CD4-positive, alpha-beta memory T cell (primary cell): ENCODE data around the gene CDKN2A. TPM values are rescaled to one million over a fixed set of nuclear protein-coding genes. Genes with fewer than 3 reads are reported as not detected.

ENCODE experiments used
- CTCF ChIA-PET: fragments of 350-600 bp; sonication (Branson Sonifier 250); formaldehyde crosslinking; loops from one replicate; lab custom pipeline; 2021; ENCODE audit warnings: inconsistent platforms; ENCODE audit not compliant: partially characterized antibody; lab: Charles Lee
- POLR2A ChIA-PET: fragments of 350-600 bp; sonication (Branson Sonifier 250); formaldehyde crosslinking; loops from one replicate; lab custom pipeline; 2021; ENCODE audit not compliant: partially characterized antibody; lab: Charles Lee
- DNase-seq, 5 donors: peaks; one replicate each; pipeline versions ENCODE4 v3.0.0 to v3.0.0-alpha.2; 2020 to 2022; ENCODE audit warnings: mixed read lengths in 1 of 5
- H3K27ac ChIP-seq: one replicate; pipeline ENCODE4 v1.7.0; 2013; ENCODE audit warnings: low read depth, low read length
- H3K27me3 ChIP-seq: 2 replicates; pipeline ENCODE4 v1.7.0; 2013; ENCODE audit warnings: mild to moderate bottlenecking, low read length, moderate library complexity; ENCODE audit not compliant: insufficient read depth
- H3K36me3 ChIP-seq: 2 replicates; pipeline ENCODE4 v1.7.0; 2013; ENCODE audit warnings: mild to moderate bottlenecking, low read length, moderate library complexity; ENCODE audit not compliant: insufficient read depth
- H3K4me1 ChIP-seq: 2 replicates; pipeline ENCODE4 v1.7.0; 2013; ENCODE audit warnings: mild to moderate bottlenecking, low read length, moderate library complexity; ENCODE audit not compliant: insufficient read depth
- H3K4me3 ChIP-seq, 2 donors: one replicate each; pipeline ENCODE4 v1.7.0; 2013; ENCODE audit warnings: low read length in 2 of 2, mild to moderate bottlenecking in 1 of 2
- H3K9me3 ChIP-seq, 2 donors: one replicate each; pipeline ENCODE4 v1.7.0; 2013; ENCODE audit warnings: low read length in 2 of 2, control low read depth in 1 of 2; ENCODE audit not compliant: control insufficient read depth in 1 of 2
- H3K27ac Mint-ChIP-seq, 7 donors: one replicate each; pipeline ENCODE4 v1.8.0; 2020 to 2021; ENCODE audit warnings: mixed read lengths in 7 of 7, mild to moderate bottlenecking in 6 of 7, inconsistent platforms in 3 of 7, moderate library complexity in 3 of 7
- H3K27me3 Mint-ChIP-seq, 2 donors: one replicate each; pipeline ENCODE4 v1.8.0; 2020 to 2021; ENCODE audit warnings: mixed read lengths in 2 of 2
- H3K36me3 Mint-ChIP-seq, 2 donors: one replicate each; pipeline ENCODE4 v1.8.0; 2020 to 2021; ENCODE audit warnings: mixed read lengths in 2 of 2, inconsistent platforms in 1 of 2, mild to moderate bottlenecking in 1 of 2
- H3K4me1 Mint-ChIP-seq, 4 donors: one replicate each; pipeline ENCODE4 v1.8.0; 2020 to 2021; ENCODE audit warnings: mixed read lengths in 4 of 4, mild to moderate bottlenecking in 1 of 4
- H3K4me3 Mint-ChIP-seq, 8 donors: one replicate each; pipeline ENCODE4 v1.8.0; 2020 to 2021; ENCODE audit warnings: mixed read lengths in 8 of 8, mild to moderate bottlenecking in 7 of 8, moderate library complexity in 6 of 8, inconsistent platforms in 3 of 8
- H3K9me3 Mint-ChIP-seq, 8 donors: one replicate each; pipeline ENCODE4 v1.8.0; 2020 to 2021; ENCODE audit warnings: mixed read lengths in 8 of 8, mild to moderate bottlenecking in 5 of 8, inconsistent platforms in 3 of 8, moderate library complexity in 1 of 8
- intact Hi-C: fragments of 100-400 bp; cut with micrococcal nuclease; formaldehyde crosslinking; loops from one replicate; pipeline ENCODE4 v1.15.1; 2023
- polyA plus RNA-seq, 2 donors: library from polyadenylated mRNA; unstranded; fragments of 300-500 nt; fragmentation: Illumina TruSeq; gene quantifications; one replicate each; pipeline ENCODE4 v1.2.3, GENCODE V29; 2021
- total RNA-seq, 2 experiments: library from RNA; stranded (reverse); gene quantifications; one replicate each; pipeline ENCODE4 v1.2.3, GENCODE V29; 2021

The CDKN2A gene
- total and polyA plus RNA-seq, 4 experiments from 2014 or later, result 5.4 to 7.0 (median 6.2) TPM

DNA sequence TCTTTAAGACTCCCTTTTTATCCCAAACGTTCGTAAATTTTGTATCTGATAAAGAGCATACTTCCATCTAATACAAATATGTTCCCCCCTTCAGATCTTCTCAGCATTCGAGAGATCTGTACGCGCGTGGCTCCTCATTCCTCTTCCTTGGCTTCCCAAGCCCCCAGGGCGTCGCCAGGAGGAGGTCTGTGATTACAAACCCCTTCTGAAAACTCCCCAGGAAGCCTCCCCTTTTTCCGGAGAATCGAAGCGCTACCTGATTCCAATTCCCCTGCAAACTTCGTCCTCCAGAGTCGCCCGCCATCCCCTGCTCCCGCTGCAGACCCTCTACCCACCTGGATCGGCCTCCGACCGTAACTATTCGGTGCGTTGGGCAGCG lies 19.9 kb downstream of the CDKN2A start:
- Mint-ChIP-seq H3K27ac (peak overlapping the region in 3 of 7 donors; percentile 64 to 78 (median 68)), H3K4me3 (peak overlapping the region; percentile 62 to 86 (median 80)), H3K27me3 (peaks cover 72 to 79% of the 10 kb centered on the region in 2 donors), H3K9me3 (peaks cover 2 to 32% (median 18%) of the 10 kb centered on the region in 8 donors), H3K4me1 (peaks cover 14 to 28% (median 19%) of the 10 kb centered on the region in 4 donors), H3K36me3 (peaks cover under 1 to 4% of the 10 kb centered on the region in 2 donors)
- Histone ChIP-seq H3K27ac (no peak overlapping the region), H3K36me3 (no peaks in the 10 kb centered on the region), H3K4me3 (peak overlapping the region in 1 of 2 donors; percentile 48), H3K9me3 (no peaks in the 10 kb centered on the region), H3K4me1 (peaks cover 24% of the 10 kb centered on the region), H3K27me3 (peaks cover 83% of the 10 kb centered on the region)
- ChIA-PET POLR2A (no interaction called here), CTCF (interaction anchor here (1.2 kb wide), 1 partner anchor 34 kb away, joined by 3 read pairs; no protein-coding TSS in a partner anchor)
- DNase-seq, result peak in 1 of 5 donors; percentile 33
- intact Hi-C loops, result loop anchor here (2.0 kb wide), 1 partner anchor 20 kb away; the partner anchor contains the start of genes CDKN2A and CDKN2B-AS1

DNA sequence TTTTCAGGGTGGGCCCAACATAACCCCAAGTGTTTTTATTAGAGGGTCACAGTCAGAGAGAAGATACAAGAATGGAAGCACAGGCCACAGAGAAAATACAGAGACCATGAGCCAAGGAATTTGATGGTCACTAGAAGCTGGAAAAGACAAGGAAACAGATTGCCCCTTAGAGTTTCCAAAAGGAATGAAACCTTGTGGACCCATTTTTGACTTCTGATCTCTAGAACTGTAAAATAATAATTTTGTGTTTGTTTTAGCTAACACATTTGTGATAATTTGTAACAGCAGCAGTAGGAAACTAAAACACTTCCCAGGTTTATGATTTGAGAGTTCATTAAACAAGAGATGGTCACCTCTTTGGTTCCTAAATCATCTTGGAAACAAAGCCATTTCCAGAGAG lies 21.8 kb downstream of the CDKN2A start:
- Histone ChIP-seq H3K27ac (no peak overlapping the region), H3K9me3 (no peaks in the 10 kb centered on the region), H3K27me3 (peaks cover 88% of the 10 kb centered on the region), H3K36me3 (no peaks in the 10 kb centered on the region), H3K4me3 (no peak overlapping the region), H3K4me1 (peaks cover 32% of the 10 kb centered on the region)
- peaks cover 5 to 11% of the 10 kb centered on the region in 2 donors for H3K36me3 Mint-ChIP-seq
- H3K9me3 Mint-ChIP-seq, result peaks cover 2 to 49% (median 36%) of the 10 kb centered on the region in 8 donors
- ChIA-PET POLR2A (interaction anchor here (1.5 kb wide), 1 partner anchor 37 kb away, joined by 5 read pairs; the partner anchor contains the start of gene CDKN2B), CTCF (interaction anchor here (5.1 kb wide), 1 partner anchor 36 kb away, joined by 39 read pairs; the partner anchor contains the start of gene CDKN2B)
- H3K27me3 Mint-ChIP-seq, result peaks cover 75 to 84% of the 10 kb centered on the region in 2 donors
- intact Hi-C loops, result no loop called here
- peaks cover 16 to 42% (median 27%) of the 10 kb centered on the region in 4 donors for H3K4me1 Mint-ChIP-seq
- H3K4me3 Mint-ChIP-seq, result no peak overlapping the region
- no peak for DNase-seq
- peak overlapping the region in 2 of 7 donors; percentile 17 to 68 for H3K27ac Mint-ChIP-seq

- intact Hi-C loops, result no loop called here
- ChIA-PET CTCF (interaction anchor here (0.9 to 5.1 kb wide), 4 partner anchors 20 to 776 kb away, joined by 3 to 39 read pairs (median 4); partner anchors contain the start of gene CDKN2B), POLR2A (interaction anchor here (1.0 to 1.9 kb wide), 4 partner anchors 9 to 37 kb away, joined by 3 to 6 read pairs (median 4); partner anchors contain the start of genes CDKN2B and CDKN2B-AS1)
- Mint-ChIP-seq H3K4me1 (peaks cover 18 to 50% (median 30%) of the 10 kb centered on the region in 4 donors), H3K27me3 (peaks cover 76 to 85% of the 10 kb centered on the region in 2 donors), H3K27ac (peak overlapping the region in 4 of 7 donors; percentile 19 to 81 (median 62)), H3K36me3 (peaks cover 8 to 11% of the 10 kb centered on the region in 2 donors), H3K4me3 (peak overlapping the region in 4 of 8 donors; percentile 6 to 42 (median 12)), H3K9me3 (peaks cover 2 to 54% (median 43%) of the 10 kb centered on the region in 8 donors)
- no peak overlapping the region for H3K27ac ChIP-seq
- peaks cover 86% of the 10 kb centered on the region for H3K27me3 ChIP-seq
- no peak overlapping the region for H3K4me3 ChIP-seq
- no peak for DNase-seq
- H3K9me3 ChIP-seq, result no peaks in the 10 kb centered on the region
- H3K4me1 ChIP-seq, result peaks cover 29% of the 10 kb centered on the region
- H3K36me3 ChIP-seq, result no peaks in the 10 kb centered on the region
These were observed 23.2 kb downstream of the CDKN2A start for GRCh38 chr9:21970800-21971640.

DNA sequence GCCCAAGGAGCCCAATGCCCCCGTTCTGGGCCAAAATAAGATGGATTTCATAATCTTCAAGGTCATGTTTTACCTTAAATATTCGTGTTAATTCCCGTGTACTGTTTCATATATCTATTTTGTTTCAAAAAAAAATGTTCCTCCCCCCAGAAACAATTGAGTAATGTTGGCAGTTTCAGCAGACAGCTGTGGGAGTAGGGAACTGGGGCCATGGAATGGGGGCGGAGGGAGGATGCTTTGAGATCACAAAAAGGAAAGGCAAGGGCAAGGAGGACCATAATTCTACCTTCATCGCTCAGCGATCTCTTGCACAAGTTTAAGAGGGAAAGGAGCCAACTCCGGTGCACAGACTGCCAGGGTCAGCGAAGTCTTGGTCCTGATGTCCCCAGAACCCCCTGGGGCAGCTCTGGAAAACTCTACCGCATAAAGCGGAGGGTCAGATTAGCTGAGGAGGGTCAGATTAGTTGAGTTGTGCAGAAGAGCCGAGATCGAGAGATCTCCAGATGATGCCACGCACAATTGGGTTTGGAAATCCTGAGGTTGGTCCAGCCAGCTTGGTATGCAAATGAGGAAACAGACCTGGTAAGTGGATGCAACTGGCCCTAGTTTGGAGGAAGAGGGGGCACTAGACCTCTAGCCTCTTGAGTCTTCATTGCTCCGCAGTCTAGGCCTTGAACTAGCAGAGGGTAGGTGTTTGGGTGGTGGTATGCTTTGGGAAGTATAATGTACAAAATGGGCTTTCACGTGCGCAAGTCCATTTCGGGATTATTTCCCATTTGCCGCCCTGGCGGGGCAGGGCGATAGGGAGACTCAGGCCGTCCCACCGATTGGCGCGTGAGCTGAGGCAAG lies 24.0 kb downstream of the CDKN2A start:
- ChIA-PET POLR2A (interaction anchor here (1.3 to 1.9 kb wide), 3 partner anchors 10 to 38 kb away, joined by 3 to 6 read pairs (median 4); partner anchors contain the start of gene CDKN2B), CTCF (interaction anchor here (1.0 to 5.1 kb wide), 3 partner anchors 21 to 115 kb away, joined by 3 to 39 read pairs (median 4); partner anchors contain the start of gene CDKN2B)
- Histone ChIP-seq H3K9me3 (no peaks in the 10 kb centered on the region), H3K27ac (no peak overlapping the region), H3K27me3 (peaks cover 86% of the 10 kb centered on the region), H3K4me1 (peaks cover 29% of the 10 kb centered on the region), H3K36me3 (no peaks in the 10 kb centered on the region), H3K4me3 (no peak overlapping the region)
- peaks cover 20 to 50% (median 33%) of the 10 kb centered on the region in 4 donors for H3K4me1 Mint-ChIP-seq
- intact Hi-C loops, result loop anchor here (5.0 kb wide), 2 partner anchors 37 to 48 kb away; partner anchors contain the start of gene CDKN2B
- peak overlapping the region in 4 of 7 donors; percentile 41 to 80 (median 60) for H3K27ac Mint-ChIP-seq
- peak overlapping the region in 5 of 8 donors; percentile 6 to 74 (median 35) for H3K4me3 Mint-ChIP-seq
- H3K27me3 Mint-ChIP-seq, result peaks cover 76 to 85% of the 10 kb centered on the region in 2 donors
- no peak for DNase-seq
- peaks cover 8 to 11% of the 10 kb centered on the region in 2 donors for H3K36me3 Mint-ChIP-seq
- peaks cover 2 to 56% (median 43%) of the 10 kb centered on the region in 8 donors for H3K9me3 Mint-ChIP-seq

DNA sequence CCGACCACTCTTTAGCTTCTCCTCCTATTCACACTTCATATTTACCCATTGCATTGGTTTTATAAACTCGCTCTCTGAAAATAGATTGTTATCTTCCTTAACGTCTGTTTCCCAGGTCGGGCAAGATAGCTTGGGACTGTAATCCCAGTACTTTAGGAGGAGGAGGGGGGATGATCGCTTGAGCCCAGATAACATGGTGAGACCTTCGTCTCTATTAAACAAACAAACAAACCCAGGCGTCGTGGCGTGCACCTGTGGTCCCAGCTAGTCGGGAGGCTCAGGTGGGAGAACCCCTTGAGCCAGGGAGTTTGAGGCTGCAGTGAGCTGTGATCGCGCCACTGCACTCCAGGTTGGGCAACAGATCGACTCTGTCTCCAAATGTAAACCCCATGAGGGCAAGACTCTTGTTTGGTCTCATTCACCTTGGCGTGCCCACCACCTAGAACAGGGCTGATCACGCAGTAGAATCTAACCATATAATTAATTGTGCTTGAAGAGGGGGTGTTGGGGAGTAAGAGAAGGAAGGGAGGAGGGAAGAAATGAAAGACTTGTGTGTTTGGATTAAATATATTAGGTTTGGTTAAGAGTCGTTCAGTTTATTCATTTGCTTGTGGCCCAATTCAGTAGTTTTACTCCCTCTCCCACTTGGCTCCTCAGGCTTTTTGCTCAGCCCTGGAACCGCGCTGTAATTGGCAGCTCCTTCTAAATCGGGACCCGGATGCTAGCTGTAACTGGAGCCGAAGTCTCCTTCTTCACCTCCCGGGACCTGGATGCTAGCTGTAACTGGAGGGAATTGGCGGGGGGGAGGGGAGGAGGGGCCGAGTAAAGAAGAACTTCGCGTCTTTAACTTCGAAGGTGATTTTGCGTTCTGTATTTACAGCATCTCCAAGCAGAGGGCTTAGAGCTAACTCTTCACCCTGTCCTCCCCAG lies 24.9 kb downstream of the CDKN2A start:
- Histone ChIP-seq H3K36me3 (no peaks in the 10 kb centered on the region), H3K27ac (no peak overlapping the region), H3K4me3 (no peak overlapping the region), H3K27me3 (peaks cover 87% of the 10 kb centered on the region), H3K9me3 (no peaks in the 10 kb centered on the region), H3K4me1 (peaks cover 28% of the 10 kb centered on the region)
- peak overlapping the region in 7 of 8 donors; percentile 2 to 70 (median 36) for H3K4me3 Mint-ChIP-seq
- ChIA-PET POLR2A (interaction anchor here (1.2 to 1.9 kb wide), 3 partner anchors 25 to 50 kb away, joined by 4 to 6 read pairs (median 4); partner anchors contain the start of genes CDKN2A, CDKN2B and CDKN2B-AS1), CTCF (interaction anchor here (1.2 to 5.1 kb wide), 4 partner anchors 22 to 155 kb away, joined by 4 to 39 read pairs (median 6); partner anchors contain the start of genes CDKN2A, CDKN2B and CDKN2B-AS1)
- DNase-seq, result no peak
- H3K36me3 Mint-ChIP-seq, result peaks cover 8 to 11% of the 10 kb centered on the region in 2 donors
- peak overlapping the region in 5 of 7 donors; percentile 31 to 96 (median 85) for H3K27ac Mint-ChIP-seq
- H3K4me1 Mint-ChIP-seq, result peaks cover 17 to 44% (median 32%) of the 10 kb centered on the region in 4 donors
- H3K27me3 Mint-ChIP-seq, result peaks cover 77 to 84% of the 10 kb centered on the region in 2 donors
- intact Hi-C loops, result loop anchor here (5.0 kb wide), 2 partner anchors 38 to 47 kb away; partner anchors contain the start of gene CDKN2B
- H3K9me3 Mint-ChIP-seq, result peaks cover 2 to 55% (median 46%) of the 10 kb centered on the region in 8 donors
